Progenitor cell of endocrine pancreas (in vitro differentiated cells): ENCODE data around the gene ZBED3. TPM values are rescaled to one million over a fixed set of nuclear protein-coding genes. Genes with fewer than 3 reads are reported as not detected.

Experiments used
- DNase-seq: peaks from one replicate; pipeline ENCODE4 v3.0.0; 2021; ENCODE audit warnings: low spot score; ENCODE audit not compliant: unreplicated experiment
- H3K27ac Mint-ChIP-seq: 2 replicates; pipeline ENCODE4 v1.8.0; 2021; ENCODE audit warnings: mild to moderate bottlenecking, moderate library complexity, mixed read lengths
- H3K27me3 Mint-ChIP-seq: 2 replicates; pipeline ENCODE4 v1.8.0; 2021; ENCODE audit warnings: mixed read lengths
- H3K36me3 Mint-ChIP-seq: 2 replicates; pipeline ENCODE4 v1.8.0; 2022; ENCODE audit warnings: mixed read lengths; ENCODE audit not compliant: insufficient read depth
- H3K4me1 Mint-ChIP-seq: 2 replicates; pipeline ENCODE4 v1.8.0; 2021; ENCODE audit warnings: low read depth, mixed read lengths
- H3K4me3 Mint-ChIP-seq: 2 replicates; pipeline ENCODE4 v1.8.0; 2021; ENCODE audit warnings: low read depth, mild to moderate bottlenecking, moderate library complexity, mixed read lengths
- H3K9me3 Mint-ChIP-seq: 2 replicates; pipeline ENCODE4 v1.8.0; 2021; ENCODE audit warnings: low read depth, mixed read lengths
- total RNA-seq: library from RNA; stranded (reverse); gene quantifications from 2 replicates; pipeline ENCODE4 v1.2.1, GENCODE V29; 2021
- TF ChIP-seq, protein P1 (sequence below): fragments of 200-600 bp; sonication (generic); IDR thresholded peaks from one replicate; pipeline ENCODE4 v1.5.0; 2021; ENCODE audit warnings: antibody characterized with exemption, mild to moderate bottlenecking; ENCODE audit not compliant: unreplicated experiment

ZBED3 gene
- total RNA-seq, 1 donor from 2014 or later, result 37.1 TPM

DNA sequence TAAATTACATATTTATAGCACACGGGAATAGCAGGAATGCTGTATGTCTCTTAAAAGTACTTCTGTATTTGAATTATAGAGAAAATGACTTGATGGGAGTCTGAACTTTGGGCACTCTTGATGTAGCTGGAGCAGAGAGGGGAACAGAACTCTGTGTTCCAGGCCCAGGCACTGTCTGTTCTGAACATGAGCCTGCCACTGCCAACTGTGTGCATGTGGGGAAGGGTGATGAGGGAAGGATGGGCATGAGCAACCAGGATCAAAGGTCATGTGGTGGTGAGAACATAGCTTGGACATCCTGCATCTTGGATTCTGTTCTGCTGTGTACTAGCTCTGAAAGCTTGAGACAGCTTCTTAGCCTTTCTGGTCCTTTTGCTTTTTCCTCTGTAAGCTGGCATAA, 16.4 kb upstream of the ZBED3 start:
- no peak for DNase-seq
- TF ChIP-seq, protein P1, sequence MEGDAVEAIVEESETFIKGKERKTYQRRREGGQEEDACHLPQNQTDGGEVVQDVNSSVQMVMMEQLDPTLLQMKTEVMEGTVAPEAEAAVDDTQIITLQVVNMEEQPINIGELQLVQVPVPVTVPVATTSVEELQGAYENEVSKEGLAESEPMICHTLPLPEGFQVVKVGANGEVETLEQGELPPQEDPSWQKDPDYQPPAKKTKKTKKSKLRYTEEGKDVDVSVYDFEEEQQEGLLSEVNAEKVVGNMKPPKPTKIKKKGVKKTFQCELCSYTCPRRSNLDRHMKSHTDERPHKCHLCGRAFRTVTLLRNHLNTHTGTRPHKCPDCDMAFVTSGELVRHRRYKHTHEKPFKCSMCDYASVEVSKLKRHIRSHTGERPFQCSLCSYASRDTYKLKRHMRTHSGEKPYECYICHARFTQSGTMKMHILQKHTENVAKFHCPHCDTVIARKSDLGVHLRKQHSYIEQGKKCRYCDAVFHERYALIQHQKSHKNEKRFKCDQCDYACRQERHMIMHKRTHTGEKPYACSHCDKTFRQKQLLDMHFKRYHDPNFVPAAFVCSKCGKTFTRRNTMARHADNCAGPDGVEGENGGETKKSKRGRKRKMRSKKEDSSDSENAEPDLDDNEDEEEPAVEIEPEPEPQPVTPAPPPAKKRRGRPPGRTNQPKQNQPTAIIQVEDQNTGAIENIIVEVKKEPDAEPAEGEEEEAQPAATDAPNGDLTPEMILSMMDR, result no peak

DNA sequence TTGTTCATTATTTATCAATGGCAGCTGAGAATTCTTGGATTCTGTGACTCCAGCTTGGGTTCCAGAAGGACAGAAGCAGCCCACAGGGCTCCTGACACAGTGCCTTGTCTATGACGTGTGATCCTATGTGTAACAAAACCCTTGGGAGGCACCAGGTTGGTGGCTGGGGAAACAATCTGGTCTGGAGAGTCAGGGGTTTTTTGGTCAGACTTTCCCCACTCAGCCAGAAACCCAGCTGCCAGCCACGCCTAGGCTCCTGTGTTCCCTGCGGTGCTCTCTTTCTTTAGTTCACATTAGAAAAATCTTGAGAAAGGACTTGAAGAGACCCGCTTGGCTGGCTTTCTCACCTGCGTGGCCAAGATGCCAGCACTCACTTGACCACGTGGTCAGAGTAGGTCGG, 15.5 kb upstream of the ZBED3 start:
- H3K27ac Mint-ChIP-seq, result no peak overlapping the region
- H3K36me3 Mint-ChIP-seq, result peaks cover 21% of the 10 kb centered on the region
- no peak for DNase-seq
- H3K9me3 Mint-ChIP-seq, result peaks cover 5% of the 10 kb centered on the region
- H3K27me3 Mint-ChIP-seq, result no peaks in the 10 kb centered on the region
- TF ChIP-seq, protein P1, result no peak
- no peak overlapping the region for H3K4me3 Mint-ChIP-seq
- no peaks in the 10 kb centered on the region for H3K4me1 Mint-ChIP-seq

More for the DNA sequence above, 16.4 kb upstream of the ZBED3 start:
- H3K36me3 Mint-ChIP-seq, result peaks cover 21% of the 10 kb centered on the region
- H3K27me3 Mint-ChIP-seq, result no peaks in the 10 kb centered on the region
- H3K4me1 Mint-ChIP-seq, result no peaks in the 10 kb centered on the region
- H3K9me3 Mint-ChIP-seq, result peaks cover 5% of the 10 kb centered on the region
- H3K27ac Mint-ChIP-seq, result no peak overlapping the region
- H3K4me3 Mint-ChIP-seq, result no peak overlapping the region

DNA sequence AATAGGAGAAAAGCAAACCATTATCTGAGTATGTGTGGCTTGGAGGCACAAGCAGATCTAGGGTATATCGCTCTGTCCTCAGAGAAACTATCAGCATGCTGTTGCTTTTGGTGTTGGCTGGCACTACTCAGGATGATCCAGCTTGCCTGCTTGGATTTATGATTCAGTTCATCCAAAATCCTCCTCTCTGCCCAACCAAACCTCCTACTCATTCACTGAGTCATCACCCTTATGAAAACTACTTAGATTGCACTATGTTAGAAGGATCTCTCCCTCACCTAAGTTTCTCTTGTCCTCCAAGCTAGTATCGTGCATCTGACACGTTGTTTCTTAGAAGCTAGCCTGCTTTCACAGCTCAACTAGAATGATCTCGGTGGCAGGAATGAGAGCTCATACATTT, 14.2 kb upstream of the ZBED3 start:
- Mint-ChIP-seq H3K36me3 (peaks cover 12% of the 10 kb centered on the region), H3K27ac (no peak overlapping the region)
- TF ChIP-seq, protein P1, result no peak

DNA sequence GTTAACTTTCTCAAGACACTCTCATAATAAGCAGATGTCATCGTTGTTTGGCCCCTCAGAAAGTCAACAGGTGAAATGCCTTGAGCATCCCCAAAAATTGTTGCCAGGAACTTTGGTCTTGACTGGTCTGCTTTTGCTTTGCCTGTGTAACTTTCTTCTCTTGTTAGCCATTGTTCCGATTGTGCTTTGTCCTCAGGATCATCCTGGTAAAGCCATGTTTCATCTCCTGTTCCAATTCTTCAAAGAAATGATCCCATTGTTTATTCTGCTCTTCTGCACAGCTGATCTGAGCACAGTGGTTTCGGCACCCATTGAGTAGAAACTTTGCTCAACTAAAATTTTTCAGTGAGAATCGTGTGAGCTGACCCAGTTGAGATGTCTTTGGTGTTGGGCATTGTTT, 8.1 kb upstream of the ZBED3 start:
- Mint-ChIP-seq H3K27me3 (no peaks in the 10 kb centered on the region), H3K9me3 (no peaks in the 10 kb centered on the region)
- TF ChIP-seq, protein P1, result no peak

More for the DNA sequence above, 14.2 kb upstream of the ZBED3 start:
- Mint-ChIP-seq H3K9me3 (peaks cover 3% of the 10 kb centered on the region), H3K4me1 (no peaks in the 10 kb centered on the region), H3K4me3 (no peak overlapping the region), H3K27me3 (no peaks in the 10 kb centered on the region)
- no peak for DNase-seq

DNA sequence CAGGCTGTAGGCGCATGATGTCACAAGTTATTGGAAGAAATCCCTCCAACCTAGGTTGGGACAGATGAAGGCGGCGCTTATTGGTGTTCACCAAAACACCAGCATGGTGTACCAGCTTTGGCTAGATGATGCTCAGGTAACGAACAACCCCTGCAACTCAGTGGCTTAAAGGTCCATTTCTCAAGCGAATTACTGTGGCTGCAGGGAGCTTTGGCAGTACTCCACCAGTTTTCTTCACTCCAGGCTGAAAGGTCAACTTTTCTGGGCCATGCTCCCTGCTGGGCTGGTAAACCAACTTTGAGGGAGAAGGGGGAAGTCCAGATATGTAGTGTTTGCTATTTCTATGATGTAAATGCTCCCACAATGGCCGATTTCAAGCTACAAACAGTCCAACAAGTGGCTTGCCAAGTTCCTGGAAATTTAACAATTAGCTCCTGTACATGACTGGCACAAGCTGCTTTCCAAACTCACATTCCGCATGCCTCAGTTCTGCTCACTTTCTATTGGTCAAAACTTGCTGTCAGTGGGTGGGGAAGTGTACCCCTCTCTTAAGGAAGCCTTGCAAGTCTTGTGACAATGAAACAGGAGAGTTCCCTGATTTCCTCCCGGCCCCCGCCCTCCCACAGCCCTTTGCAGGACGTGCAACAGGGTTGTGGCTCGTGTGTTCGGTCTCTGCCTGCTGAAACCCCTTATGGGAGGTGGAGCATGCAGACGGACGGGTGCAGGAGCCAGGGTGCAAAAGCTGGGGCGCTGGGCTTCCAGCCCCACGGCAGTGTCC, 588 bp upstream of the ZBED3 start:
- H3K9me3 Mint-ChIP-seq, result peaks cover 9% of the 10 kb centered on the region
- no peaks in the 10 kb centered on the region for H3K27me3 Mint-ChIP-seq
- TF ChIP-seq, protein P1, result no peak
- H3K27ac Mint-ChIP-seq, result peak overlapping the region; percentile 100
- peaks cover 17% of the 10 kb centered on the region for H3K4me1 Mint-ChIP-seq
- peak overlapping the region; percentile 96 for H3K4me3 Mint-ChIP-seq
- H3K36me3 Mint-ChIP-seq, result peaks cover 30% of the 10 kb centered on the region
- peak; percentile 12 for DNase-seq

More for the DNA sequence above, 8.1 kb upstream of the ZBED3 start:
- no peak overlapping the region for H3K4me3 Mint-ChIP-seq
- H3K27ac Mint-ChIP-seq, result no peak overlapping the region
- H3K4me1 Mint-ChIP-seq, result no peaks in the 10 kb centered on the region
- peaks cover 16% of the 10 kb centered on the region for H3K36me3 Mint-ChIP-seq
- no peak for DNase-seq
